HFFc6 (cell line): Measurements from ENCODE around the gene PDZRN4. TPM values are rescaled to one million over a fixed set of nuclear protein-coding genes. Genes with fewer than 3 reads are reported as not detected.
"Not testable (repeated sequence)": the region's sequence is repeated elsewhere in the genome, so short reads cannot be mapped to it uniquely, and the experiment has no call there.

Experiments used
- DNase-seq: peaks from one replicate; pipeline ENCODE4 v3.0.0-alpha.2; 2018
- H3K27ac Mint-ChIP-seq: 2 replicates; pipeline ENCODE4 v1.8.0; 2020; ENCODE audit warnings: mild to moderate bottlenecking, mixed read lengths
- H3K27me3 Mint-ChIP-seq: 2 replicates; pipeline ENCODE4 v1.8.0; 2021; ENCODE audit warnings: mild to moderate bottlenecking, moderate library complexity, mixed read lengths; ENCODE audit not compliant: insufficient read depth
- H3K36me3 Mint-ChIP-seq: 2 replicates; pipeline ENCODE4 v1.8.0; 2021; ENCODE audit warnings: low read depth, mixed read lengths
- H3K4me1 Mint-ChIP-seq: 2 replicates; pipeline ENCODE4 v1.8.0; 2020; ENCODE audit warnings: low read depth, mixed read lengths
- H3K4me3 Mint-ChIP-seq: 2 replicates; pipeline ENCODE4 v1.8.0; 2020; ENCODE audit warnings: mild to moderate bottlenecking, moderate library complexity, mixed read lengths
- H3K9me3 Mint-ChIP-seq: 2 replicates; pipeline ENCODE4 v1.8.0; 2020; ENCODE audit warnings: mild to moderate bottlenecking, mixed read lengths
- total RNA-seq, 6 experiments: library from RNA; stranded (reverse); fragmentation: NEBNext Ultra II Directional; extraction: Animal tissue kit (Norgen Biotek cat#: 25700); gene quantifications; 2 replicates in 1 of 6; 3 replicates in 5 of 6; pipeline ENCODE4 v1.2.3, GENCODE V29; 2021
- TF ChIP-seq, protein P1 (sequence below): fragments of 200-600 bp; sonication (generic); IDR thresholded peaks from 2 replicates; pipeline ENCODE4 v1.5.0; 2021; ENCODE audit warnings: antibody characterized with exemption, mild to moderate bottlenecking

Gene PDZRN4
- total RNA-seq, 6 experiments from 2014 or later = not detected

DNA sequence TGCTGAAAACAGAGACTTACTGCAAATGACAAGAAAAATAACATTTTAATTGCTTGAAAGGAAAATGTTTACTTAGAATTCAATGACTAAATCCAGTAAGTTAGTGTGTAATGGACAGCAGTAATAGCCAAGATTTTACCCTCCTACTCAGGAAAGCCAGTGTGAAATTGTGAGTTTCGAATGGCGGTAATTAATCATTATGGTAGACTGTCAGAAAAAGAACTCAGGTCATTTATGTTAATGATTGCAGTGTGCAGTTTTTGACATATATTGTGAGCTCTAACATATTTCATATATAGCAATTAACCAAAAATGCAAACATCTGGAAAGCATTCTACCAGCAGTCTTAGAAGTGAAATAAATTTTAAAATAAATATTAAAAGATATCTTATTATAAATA, 60.3 kb downstream of the PDZRN4 start:
- no peaks in the 10 kb centered on the region; the same call in 1 of the 2 replicates for H3K36me3 Mint-ChIP-seq
- peaks cover 14% of the 10 kb centered on the region for H3K9me3 Mint-ChIP-seq
- no peak for DNase-seq
- TF ChIP-seq, protein P1, sequence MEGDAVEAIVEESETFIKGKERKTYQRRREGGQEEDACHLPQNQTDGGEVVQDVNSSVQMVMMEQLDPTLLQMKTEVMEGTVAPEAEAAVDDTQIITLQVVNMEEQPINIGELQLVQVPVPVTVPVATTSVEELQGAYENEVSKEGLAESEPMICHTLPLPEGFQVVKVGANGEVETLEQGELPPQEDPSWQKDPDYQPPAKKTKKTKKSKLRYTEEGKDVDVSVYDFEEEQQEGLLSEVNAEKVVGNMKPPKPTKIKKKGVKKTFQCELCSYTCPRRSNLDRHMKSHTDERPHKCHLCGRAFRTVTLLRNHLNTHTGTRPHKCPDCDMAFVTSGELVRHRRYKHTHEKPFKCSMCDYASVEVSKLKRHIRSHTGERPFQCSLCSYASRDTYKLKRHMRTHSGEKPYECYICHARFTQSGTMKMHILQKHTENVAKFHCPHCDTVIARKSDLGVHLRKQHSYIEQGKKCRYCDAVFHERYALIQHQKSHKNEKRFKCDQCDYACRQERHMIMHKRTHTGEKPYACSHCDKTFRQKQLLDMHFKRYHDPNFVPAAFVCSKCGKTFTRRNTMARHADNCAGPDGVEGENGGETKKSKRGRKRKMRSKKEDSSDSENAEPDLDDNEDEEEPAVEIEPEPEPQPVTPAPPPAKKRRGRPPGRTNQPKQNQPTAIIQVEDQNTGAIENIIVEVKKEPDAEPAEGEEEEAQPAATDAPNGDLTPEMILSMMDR = no peak
- no peaks in the 10 kb centered on the region for H3K27me3 Mint-ChIP-seq
- H3K27ac Mint-ChIP-seq = no peak overlapping the region
- H3K4me3 Mint-ChIP-seq = no peak overlapping the region
- no peaks in the 10 kb centered on the region for H3K4me1 Mint-ChIP-seq

DNA sequence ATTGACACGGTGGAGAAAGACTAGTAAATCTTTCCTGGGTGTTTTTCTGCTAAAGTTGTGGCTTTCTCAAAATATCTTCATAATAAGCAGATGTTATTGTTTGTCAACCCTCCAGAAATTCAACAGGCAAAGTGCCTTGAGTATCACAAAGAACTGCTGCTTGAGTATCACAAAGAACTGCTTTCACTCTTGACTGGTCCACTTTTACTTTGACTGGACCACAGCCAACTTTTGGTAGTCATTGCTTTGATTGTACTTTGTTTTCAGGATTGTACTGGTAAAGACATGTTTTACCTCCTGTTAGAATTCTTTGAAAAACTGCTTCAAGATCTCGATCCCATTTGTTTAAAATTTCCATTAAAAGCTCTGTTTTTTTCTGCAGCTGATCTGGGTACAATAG, 62.6 kb downstream of the PDZRN4 start:
- H3K4me3 Mint-ChIP-seq = no peak overlapping the region
- peaks cover 6% of the 10 kb centered on the region for H3K9me3 Mint-ChIP-seq
- DNase-seq = no peak
- H3K27ac Mint-ChIP-seq = no peak overlapping the region
- H3K4me1 Mint-ChIP-seq = no peaks in the 10 kb centered on the region
- H3K27me3 Mint-ChIP-seq = no peaks in the 10 kb centered on the region
- TF ChIP-seq, protein P1 = no peak
- H3K36me3 Mint-ChIP-seq = no peaks in the 10 kb centered on the region

DNA sequence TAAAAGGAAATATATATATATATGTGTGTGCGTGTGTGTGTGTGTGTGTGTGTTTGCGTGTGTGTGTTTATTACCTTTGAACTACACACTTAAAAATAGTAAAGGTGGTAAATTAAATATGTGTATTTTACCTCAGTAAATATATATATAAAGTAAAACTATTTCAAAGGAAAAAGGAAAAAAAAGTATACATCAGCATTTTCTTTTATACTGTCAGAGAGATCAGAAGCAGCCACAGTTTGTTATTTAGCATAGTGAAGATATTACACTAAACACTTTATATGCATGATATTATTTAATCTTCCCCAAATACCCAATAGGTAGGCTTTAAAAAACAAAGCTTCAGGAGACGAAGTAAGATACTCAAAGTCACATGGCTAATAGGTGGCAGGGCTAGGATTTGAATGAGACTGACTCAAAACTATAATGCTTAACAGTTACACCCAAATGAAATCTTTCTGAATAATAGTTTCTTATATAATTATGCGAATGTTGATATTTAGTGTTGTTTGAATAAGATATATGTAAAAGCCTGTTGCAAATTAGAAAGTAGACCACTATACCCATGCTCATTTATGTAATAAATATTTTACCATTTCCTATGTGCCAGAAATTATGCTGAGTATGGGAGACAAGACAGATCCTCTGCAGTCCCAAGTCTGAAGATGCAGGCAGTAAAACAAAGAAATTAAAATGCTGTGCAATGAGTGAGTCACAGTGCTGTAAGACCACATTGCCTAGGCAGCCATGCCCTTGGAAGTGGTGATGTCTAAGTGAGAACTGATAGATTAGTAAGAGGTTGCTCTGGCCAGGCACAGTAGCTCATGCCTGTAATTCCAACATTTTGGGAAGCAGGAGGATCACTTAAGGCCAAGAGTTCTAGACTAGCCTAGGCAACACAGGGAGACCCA, 66.1 kb downstream of the PDZRN4 start:
- no peak overlapping the region for H3K27ac Mint-ChIP-seq
- peaks cover 4% of the 10 kb centered on the region for H3K9me3 Mint-ChIP-seq
- H3K27me3 Mint-ChIP-seq = no peaks in the 10 kb centered on the region
- no peaks in the 10 kb centered on the region for H3K4me1 Mint-ChIP-seq
- TF ChIP-seq, protein P1 = no peak
- H3K4me3 Mint-ChIP-seq = no peak overlapping the region
- H3K36me3 Mint-ChIP-seq = no peaks in the 10 kb centered on the region
- DNase-seq = no peak

DNA sequence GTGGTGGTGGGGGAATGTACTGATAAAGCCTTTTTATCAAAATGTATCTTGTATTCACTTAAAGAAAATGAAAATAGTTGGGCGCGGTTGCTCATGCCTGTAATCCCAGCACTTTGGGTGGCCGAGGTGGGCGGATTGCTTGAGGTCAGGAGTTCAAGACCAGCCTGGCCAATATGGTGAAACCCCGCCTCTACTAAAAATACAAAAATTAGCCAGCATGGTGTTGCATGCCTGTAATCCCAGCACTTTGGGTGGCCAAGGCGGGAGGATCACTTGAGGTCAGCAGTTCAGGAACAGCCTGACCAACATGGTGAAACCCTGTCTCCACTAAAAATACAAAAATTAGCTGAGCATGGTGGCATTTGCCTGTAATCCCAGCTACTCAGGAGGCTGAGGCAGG, 75.1 kb downstream of the PDZRN4 start:
- not testable (repeated sequence) for DNase-seq, H3K9me3 Mint-ChIP-seq, H3K36me3 Mint-ChIP-seq, H3K27me3 Mint-ChIP-seq, H3K4me3 Mint-ChIP-seq, H3K4me1 Mint-ChIP-seq, H3K27ac Mint-ChIP-seq

DNA sequence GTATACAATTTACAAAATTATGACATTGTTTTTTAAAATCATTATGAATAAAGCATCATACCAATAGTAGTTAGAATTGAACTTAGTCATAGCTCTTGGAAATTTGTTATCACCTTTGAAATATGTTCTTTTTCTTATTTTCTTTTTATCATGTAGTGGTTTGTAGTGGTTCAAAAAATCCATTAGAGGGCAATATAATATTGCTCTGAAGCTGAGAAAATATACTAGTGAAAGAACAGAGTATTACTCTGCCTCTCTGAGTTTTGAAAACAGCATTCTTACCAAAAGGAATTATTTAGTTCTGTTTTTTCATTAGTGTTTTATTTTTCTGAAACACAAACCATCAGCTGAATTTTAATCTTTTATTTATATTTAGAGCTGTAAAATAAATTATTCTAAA, 76.2 kb downstream of the PDZRN4 start:
- no peak for DNase-seq
- no peak overlapping the region for H3K4me3 Mint-ChIP-seq
- TF ChIP-seq, protein P1 = peak; percentile 64
- H3K9me3 Mint-ChIP-seq = no peaks in the 10 kb centered on the region
- no peaks in the 10 kb centered on the region for H3K36me3 Mint-ChIP-seq
- H3K27me3 Mint-ChIP-seq = no peaks in the 10 kb centered on the region
- H3K27ac Mint-ChIP-seq = no peak overlapping the region
- no peaks in the 10 kb centered on the region for H3K4me1 Mint-ChIP-seq

DNA sequence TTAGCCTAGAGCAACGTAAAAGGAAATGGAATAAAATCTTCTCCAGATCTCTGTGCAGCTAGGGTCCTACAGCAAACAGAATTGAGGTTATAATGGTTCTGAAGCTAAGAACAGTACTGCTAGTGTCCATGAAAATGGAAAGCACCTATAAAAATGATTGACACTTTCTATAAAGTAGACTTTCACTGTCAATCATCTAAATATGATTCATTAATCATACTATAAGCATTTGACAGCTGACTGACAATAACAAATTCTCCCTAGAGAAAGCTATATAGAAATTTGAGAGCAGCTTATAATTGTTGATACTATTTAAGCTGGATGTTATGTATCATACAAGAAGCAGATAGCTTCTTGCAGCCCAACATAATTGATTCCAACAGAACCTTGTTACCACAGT, 80.9 kb downstream of the PDZRN4 start:
- Mint-ChIP-seq H3K27me3 (no peaks in the 10 kb centered on the region), H3K4me1 (no peaks in the 10 kb centered on the region), H3K9me3 (no peaks in the 10 kb centered on the region), H3K36me3 (no peaks in the 10 kb centered on the region), H3K4me3 (no peak overlapping the region), H3K27ac (no peak overlapping the region)
- TF ChIP-seq, protein P1 = no peak
- no peak for DNase-seq
